GM18907 (cell line): ENCODE measurements around the gene IGSF11.

Experiments
- ATAC-seq: cut with Tn5 transposase; IDR thresholded peaks from one replicate; pipeline ENCODE4 v1.9.1; 2021; ENCODE audit warnings: mild to moderate bottlenecking, moderate library complexity; ENCODE audit not compliant: unreplicated experiment

IGSF11 gene

DNA sequence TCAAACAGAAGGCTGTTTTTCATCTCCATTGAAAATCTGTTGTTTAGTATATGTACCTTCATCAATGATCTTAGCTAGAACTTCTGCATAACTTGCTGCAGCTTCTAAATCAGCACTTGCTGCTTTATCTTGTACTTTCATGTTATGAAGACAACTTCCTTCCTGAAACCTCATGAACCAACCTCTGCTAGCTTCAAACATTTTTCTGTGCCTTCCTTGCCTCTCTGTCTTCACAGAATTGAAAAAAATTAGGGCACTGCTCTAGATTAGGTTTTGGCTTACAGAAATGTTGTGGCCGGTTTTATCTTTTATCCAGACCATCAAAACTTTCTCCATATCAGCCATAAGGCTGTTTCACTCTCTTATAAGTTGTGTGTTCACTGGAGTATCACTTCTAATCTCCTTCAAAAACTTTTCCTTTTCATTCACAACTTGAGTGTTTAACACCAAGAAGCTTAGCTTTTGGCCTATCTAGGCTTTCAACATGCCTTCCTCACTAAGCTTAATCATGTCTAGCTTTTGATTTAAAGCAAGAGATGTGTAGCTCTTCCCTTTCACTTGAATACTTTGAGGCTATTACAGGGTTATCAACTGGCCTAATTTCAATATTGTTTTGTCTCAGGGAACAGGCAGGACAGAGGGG lies 78.6 kb downstream of the IGSF11 start:
- ATAC-seq, result no peak

DNA sequence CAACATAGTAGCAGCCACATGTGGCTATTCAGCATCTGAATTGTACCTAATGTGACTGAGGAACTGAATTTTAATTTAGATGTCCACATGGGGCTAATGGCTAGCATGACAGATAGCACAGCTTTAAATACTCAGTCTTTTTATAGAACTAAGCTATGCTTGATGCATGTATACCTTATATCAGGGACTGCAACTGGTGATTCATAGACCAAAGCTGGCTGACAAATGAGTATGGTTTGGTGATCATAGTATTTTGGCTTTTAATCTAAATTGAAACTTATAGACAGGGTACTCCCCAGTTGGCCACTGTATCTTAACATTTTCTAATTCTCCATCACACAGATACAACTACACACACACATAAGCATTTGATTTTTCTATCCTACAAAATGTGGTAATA lies 83.6 kb downstream of the IGSF11 start:
- ATAC-seq, result no peak

DNA sequence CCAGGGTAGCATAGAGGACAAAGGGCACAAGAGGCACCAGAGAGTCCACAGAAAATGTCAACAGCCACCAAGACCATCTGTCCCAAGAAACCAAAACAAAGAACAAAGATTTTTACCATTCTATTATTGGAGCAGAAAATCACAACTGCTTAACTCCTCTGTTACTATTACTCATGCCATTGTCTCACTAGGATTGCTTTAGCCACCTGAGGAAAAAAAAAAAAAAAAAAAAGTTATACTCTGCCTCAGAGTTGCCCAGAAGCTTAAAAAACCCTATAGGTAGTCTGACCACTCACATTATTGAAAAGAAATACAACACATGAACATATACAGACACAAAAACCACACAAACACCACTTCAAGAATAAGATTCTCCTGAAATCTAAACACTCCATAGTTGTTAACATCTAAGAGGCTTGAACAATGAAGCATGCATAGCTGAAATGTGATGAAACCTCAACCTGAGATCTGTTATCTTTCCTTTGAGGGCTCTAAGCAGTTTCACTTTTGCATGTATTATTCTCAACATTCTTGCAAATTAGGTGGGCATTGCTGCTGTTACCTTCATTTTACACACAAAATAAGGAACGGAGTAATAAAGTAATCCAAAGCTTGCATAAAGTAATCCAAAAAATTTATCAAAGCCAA lies 85.4 kb downstream of the IGSF11 start:
- ATAC-seq, result no peak

DNA sequence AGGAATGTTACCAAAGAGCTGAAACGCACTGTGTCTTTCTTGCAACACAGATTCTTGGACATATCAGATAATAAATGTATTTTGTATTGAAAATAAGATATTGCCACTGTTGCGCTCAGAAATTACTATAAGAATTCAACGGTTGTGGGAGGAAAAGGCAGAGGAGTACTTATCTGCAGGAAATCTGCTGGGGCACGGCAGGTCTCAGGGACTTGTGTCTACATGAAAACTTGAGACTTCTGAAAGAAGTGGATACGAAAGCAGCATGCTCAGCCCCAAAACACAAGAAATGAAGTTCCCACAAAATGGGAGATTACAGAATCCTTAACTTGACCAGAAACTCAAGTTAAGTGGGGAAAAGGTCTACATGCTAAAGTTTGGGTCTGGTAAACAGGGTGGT lies 86.5 kb downstream of the IGSF11 start:
- no peak for ATAC-seq

DNA sequence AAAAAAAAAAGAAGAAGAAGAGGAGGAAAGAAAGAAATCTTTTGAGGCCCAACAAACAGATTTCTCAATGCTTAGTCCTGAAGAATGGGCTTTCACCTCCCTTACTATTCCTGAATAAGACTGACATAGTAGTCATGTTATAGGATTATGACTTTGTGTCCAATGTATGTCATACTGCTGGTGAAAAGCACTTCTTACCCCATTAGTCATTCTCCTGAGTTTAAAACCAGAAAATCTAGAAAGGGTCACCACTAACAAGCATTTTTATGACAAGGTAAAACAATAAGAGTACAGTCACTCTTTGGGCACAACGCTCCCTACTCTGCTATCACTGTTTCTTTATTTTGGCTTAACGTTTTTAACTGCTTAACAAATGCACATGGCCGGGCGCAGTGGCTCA lies 88.2 kb downstream of the IGSF11 start:
- no peak for ATAC-seq

DNA sequence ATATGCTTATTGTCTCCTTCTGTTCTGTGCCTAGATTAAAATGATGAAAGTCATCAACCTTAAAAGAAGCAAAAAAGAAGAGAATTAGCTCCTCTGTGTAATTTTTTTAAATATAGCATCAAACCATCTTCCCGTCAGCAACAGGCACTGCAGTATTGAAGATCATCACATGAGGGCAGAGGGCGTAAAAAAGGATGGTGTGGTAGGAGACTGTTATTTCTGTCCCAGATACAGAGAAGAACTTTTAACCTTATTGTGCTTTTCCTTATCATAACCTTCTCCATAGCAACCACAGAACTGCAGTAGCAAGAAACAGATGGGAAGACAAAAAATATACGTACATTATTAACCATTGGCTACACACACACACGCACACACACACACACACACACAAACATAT lies 88.8 kb downstream of the IGSF11 start:
- ATAC-seq, result no peak

DNA sequence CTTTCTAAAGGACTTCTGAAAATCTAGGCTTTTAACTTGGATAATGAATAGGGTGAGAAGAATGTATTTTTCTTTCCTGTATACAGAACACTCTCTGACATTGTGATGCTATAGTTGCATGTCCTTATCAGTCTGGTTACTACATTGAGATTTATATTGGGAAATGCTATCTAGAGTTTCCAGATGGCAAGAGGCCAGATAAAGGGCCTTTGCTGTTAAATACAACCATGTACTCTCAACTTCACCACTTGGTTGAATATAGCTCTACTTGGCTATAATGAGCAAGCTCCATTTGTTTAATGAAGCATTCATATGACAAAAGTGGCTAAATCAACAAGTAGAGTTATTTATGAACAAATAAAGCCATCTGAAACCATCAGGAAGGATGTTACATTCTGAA lies 91.0 kb downstream of the IGSF11 start:
- ATAC-seq, result no peak

DNA sequence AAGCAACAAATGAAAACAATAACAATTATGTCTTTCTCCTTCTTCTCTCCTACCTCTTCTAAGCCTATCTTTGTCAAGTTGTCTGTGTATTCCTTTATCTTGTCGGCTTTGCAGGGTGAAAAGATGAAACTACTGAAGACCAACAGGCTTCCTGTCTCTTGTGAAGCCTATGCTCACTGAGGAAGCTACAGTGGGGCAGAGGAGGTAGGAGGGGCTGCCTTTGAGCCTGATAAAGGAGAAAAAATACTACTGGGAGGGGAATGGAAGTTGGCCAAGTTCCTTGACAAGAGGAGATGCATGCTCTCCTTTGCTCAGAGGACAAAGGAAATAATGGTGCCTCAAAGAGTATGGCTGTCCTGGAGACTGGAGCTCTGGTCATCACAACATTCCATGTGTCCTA lies 92.0 kb downstream of the IGSF11 start:
- no peak for ATAC-seq

DNA sequence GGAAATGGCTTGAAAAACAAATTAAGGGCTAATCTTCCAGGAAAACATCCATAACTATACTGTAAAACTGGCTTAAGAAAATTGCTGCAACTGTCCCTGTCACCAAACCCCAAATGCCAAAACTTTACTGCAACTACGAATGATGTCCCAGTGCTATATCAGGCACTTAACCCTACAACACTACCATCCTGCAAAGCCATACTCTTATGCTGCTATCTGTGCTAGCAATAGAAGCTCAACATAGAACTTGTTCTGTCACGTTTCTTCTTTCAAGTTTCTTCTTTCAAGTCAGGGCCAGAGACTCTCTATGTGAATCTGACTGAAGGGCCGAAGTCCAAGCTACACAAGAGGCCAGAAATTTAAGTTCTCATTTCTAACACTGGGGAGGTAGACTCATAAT lies 92.5 kb downstream of the IGSF11 start:
- no peak for ATAC-seq

DNA sequence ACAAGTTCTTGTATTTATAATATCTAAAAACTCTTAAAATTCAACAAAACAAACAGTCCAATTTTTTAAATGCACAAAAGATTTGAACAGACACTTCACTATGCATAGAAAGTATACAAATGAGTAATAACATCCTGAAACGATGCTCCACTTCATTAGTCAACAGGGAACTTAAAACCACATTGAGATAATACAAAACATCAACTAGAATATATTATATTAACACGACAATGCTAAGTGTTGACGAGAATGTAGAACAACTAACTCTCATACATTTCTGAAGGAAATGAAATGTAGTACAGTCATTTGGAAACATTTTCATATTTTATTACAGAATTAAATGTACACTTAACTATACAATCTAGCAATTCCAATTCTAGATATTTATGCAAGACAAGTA lies 93.4 kb downstream of the IGSF11 start:
- ATAC-seq, result no peak

DNA sequence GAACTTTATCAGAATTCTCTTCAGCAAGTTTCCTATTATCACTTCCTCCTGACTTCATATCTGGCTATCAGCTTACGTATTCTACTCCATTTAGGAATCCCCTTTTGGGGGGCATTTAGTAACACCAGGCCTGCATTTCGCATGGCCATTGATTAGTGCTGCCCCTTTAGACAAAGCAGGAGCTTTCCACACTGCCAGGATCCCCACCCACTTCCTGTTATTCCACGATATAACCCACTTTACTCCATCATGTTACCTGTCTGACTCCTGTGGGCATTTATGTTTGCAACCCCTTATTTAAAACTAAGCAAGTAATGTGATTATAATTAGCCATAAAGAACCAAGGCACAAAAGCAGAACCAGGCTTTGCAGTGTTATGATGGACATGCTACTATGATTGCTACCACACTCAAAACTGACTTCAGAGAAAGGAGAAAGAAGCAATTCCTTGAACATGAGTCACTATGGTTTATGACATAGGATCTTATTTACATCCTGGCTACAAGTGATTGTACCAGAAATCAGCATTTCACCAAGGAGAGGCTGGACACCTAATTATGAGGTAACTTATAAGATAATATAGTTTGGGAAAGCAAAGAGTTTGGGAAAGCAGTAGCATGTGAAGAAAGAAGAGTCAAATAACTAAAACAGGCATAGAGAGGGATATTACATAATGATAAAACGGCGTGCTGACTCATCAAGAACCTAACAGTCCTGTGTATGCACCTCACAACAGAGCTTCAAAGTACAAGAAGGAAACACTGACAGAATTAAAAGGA lies 96.3 kb downstream of the IGSF11 start:
- ATAC-seq, result no peak

DNA sequence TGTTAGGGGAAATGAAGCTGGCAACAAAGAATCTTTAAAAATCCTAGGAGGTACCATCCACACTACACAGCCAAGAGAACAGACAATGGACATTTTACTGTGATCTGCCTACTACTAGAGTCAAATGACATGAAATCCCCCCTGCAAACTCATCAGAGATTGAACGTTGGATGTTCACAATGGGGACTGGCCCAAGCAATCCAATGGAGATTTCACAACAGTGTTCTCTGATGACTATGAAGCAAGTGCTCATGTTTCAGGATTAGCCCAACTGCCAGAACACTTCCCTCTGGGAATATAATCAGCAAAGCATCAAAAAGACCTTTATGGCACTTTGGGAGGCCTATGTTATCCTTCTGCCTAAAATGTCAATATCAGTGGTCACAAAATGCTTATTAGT lies 97.8 kb downstream of the IGSF11 start:
- ATAC-seq, result no peak

DNA sequence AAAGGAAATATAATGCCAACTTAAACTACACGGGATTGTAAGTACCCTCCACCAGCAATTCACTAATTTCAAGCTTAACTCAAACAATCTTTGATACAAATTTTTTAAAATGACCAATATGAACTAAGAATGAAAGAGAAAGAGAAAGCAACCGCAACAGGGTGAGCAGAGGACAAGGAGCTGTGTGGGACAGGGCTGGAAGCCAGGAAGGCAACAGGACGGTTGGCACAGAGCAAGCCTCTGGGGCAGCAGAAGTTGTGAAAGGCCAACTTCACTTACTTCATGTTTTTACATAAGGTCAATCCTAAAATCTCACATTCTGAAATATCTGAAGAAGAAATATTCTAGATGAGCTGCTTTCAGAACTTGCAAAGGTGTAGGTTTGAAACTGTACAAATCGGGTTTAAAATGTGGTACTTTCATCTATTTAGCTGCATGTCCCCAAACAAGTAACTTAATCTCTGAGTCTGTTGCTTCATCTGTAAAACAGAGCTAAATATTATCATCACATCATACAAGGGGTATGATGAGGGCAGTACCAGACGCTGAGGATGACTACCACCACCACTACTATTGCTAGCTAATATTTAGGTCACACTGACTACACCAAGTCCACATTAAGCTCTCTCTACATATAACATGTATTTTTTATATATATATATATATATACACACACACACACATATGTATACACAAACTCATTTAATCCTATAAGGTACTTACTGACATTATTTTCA lies 101.7 kb downstream of the IGSF11 start:
- no peak for ATAC-seq

DNA sequence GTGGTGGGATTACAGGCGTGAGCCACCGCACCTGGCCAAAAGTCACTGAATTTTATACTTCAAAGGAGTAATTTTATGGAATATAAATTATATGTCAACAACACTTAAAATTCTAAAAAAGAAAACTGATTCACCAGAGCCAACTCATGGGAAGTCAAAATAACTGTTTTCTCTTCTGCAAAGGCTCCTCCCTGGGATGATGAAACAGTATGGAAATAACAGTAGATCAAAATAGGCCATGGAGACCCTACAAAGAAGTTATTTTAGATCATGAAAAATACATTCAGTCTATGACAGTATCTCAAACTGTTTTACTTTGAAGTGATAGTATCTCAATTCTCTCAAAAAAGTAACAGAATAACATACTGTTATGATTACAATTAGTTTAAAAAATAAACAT lies 102.7 kb downstream of the IGSF11 start:
- ATAC-seq, result no peak

DNA sequence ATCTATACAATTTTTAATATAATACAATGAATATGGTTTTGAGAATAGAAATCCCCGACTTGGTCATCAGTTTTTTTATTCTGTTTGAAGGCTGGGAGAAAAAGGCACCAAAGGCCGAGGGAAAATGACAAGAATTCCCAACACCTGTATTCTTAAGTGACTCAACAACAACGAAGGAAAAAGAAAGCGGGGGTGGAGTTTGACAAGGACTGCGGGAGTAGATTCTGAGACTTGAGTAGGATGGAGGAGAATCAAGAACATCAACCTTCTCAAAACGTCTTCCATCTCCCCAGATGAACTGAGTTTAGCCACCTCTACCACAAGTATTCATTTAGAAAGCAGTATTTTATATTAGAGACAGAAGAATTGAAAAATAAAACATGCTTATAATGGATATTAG lies 107.2 kb downstream of the IGSF11 start:
- ATAC-seq, result no peak

DNA sequence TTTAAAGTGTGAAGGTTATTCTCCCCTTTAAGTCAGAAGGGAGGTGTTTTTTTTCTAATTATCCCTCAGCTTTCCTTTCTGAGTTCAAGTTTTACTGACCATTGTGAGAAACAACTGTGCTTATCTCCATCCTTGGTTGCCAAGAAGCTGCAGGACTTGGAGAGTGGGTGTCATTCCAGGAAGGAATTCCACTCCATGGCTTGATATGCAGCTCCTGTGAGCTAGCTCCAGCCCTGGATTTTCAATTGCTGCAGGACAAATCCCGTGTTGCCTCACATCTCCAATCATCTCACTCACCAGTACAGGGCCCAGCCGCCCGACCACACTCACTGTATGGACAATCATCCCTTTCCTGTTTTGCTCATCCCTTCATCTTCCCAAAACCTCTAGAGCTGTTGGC lies 122.5 kb downstream of the IGSF11 start:
- no peak for ATAC-seq

DNA sequence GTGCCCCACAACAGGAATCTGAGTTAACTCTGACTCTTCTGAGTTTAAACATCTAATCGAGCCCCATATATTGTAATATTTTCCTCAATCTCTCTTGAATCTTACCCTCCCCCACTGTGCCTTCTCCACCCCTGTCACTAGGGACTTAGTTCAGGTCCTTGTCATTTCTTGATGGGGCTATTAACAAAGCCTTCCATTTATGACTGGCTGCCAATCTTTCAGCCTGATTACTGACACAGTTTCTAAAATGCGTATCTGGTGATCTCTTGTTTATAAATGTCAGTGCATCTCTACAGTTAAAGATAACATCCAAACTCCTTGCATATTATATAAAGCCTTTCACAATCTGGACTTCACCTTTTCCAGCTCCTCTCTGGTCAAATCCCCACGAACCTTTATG lies 124.3 kb downstream of the IGSF11 start:
- no peak for ATAC-seq

DNA sequence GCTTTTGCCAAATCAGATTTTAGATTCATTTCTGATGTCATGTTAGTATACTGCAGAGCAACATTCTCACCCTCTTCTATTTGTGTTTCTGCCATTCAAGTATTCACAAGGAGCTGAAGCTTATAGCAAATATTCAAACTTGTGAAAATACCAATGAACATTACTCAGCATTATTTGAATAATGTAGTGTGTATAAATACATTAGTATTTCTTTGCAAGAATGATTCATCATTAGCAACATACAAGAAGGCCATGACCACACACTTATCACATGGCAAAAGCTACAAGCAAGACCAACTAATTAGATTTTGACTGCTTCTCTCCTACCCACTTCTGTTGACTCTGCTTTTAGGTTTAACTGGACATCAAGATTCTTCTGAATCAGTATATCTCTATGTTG lies 124.9 kb downstream of the IGSF11 start:
- ATAC-seq, result no peak

DNA sequence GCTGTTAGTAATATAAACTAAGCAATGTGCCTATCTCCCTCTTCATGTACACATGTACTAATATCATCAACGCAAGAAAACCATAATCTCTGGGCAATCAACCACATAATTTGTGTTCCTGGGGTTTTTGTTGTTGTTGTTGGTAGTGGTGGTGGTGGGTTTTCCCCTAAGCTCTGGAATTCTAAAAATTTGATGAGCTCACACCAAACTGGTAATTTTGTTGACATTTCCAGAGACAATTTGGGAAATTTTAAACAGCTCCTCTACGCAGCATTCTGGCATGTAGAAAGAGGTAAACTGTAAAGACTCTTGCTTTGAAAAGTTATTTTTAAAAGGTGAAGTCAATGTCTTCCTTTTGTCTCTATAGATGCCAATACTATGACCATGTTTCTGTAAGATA lies 126.7 kb downstream of the IGSF11 start:
- ATAC-seq, result no peak

DNA sequence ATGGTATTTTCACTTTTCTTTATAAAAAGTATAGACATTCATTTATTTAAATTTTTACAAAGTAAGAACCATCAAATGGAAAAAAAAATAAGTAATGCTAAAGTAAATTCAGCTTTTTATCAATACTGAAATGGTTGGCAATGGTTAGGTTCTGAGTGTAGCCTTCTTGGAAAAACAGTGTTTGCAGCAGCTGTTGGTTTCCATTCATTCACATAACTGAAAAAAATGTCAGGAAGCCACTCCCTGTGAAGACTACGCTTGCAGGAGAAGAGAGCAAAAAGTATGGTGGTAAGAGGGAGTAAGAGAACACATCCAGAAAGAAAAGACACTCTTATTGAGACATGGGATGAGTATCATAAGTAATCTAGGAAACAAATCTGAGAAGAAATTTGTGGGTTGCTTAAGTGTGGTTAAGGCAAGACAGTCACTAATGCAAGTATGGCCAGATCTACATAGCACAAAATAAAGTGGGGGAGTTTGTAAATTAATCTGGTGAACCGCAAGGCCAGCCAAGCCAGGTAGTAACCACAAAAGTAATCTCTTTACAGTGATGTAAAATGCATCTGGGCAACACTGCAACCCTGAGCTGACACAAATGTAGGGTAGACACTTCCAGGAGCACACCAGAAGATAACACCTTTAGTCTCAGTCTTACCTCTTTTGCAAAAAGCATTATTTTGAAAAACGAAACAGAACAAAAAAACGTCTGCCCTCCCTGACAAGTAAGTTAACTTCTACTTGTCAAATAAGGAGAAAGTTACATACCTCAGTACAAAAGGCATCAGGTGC lies 133.7 kb downstream of the IGSF11 start:
- ATAC-seq, result no peak

DNA sequence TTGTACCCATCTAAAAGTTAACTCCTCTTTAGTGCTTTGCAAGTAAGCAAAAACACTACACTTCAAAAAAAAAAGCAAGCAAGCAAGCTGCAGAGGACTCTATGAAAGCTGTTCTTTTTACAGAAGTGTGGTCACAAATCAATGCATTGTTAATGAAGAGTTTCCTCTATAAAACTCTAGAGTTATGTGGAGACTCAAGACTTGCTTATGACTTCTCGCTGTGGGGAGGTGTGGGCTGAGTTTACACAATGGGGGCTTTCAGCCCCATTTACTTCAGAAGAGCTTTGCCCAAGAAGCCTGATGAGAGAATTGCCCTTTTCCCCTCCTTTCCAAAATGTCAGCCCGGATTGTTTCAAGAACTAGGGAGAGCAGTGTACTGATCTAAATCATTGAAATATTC lies 144.4 kb downstream of the IGSF11 start:
- no peak for ATAC-seq
